ENCODE measurements around the gene NECTIN1.

GRCh38 chr11:119745112-119745511 is 16.1 kb upstream of the NECTIN1 start:
- no peak for TF ChIP-seq CTCF (IDR thresholded peaks at IDR 0.05)
- no peak for TF ChIP-seq POLR2A (IDR thresholded peaks at IDR 0.05)
